ENCODE results near the gene FAM107A. TPM values are rescaled to one million over a fixed set of nuclear protein-coding genes. Genes with fewer than 3 reads are reported as not detected.

FAM107A gene, protein sequence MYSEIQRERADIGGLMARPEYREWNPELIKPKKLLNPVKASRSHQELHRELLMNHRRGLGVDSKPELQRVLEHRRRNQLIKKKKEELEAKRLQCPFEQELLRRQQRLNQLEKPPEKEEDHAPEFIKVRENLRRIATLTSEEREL
- total RNA-seq, result not detected

- DNase-seq (ENCODE audit: low spot score) (no peak), ATAC-seq (no peak)
- no peaks in the 10 kb centered on the region for H3K4me1 Mint-ChIP-seq (ENCODE audit: low read depth in 2 of 2)
- H3K9me3 Mint-ChIP-seq, result no peaks in the 10 kb centered on the region
- no peak within 1 kb of the TSS for H3K27ac Mint-ChIP-seq
- no peak within 1 kb of the TSS for H3K4me3 Mint-ChIP-seq
- H3K27me3 Mint-ChIP-seq, result peaks cover 14 to 15% of the 10 kb centered on the region in 2 donors
- H3K36me3 Mint-ChIP-seq, result no peaks in the 10 kb centered on the region
Observed at GRCh38 chr3:58577269-58577821, at the start of gene FAM107A. TSS of gene FAM107A (minus strand) at chr3:58577391. CDS start at chr3:58569860, 7,531 bp downstream.

DNA sequence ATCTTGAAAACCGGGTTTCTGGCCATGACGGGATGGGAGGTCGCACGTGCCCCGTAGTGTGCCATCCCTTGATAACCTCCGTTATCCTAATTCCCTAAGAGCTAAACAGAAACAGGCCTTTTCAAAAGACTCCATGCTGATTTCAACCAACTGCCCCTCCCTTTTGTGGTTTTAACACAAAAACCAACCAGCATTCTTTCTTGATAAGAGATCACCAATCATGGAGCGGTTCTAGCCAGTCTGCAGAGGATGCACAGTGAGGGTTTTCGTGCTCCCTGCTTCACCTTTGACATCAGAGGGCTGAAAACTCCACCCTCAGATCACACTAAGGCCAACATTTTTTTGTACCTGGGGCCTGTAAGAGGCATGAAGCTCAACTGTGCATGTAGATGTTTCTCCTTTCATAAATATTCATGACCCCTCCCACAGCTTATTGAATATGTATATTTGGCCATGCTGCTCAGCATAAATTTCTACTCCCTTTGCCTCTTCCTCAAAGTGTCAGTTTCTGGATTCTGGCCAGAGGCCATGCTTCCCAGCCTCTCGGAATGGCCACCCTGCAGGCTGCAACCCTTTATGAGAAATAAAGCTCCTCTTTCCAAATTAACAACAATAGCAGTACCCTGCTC lies 48.1 kb upstream of the FAM107A start:
- peaks cover 3 to 7% of the 10 kb centered on the region in 2 donors for H3K4me1 Mint-ChIP-seq (ENCODE audit: low read depth in 2 of 2)
- no peak overlapping the region for H3K4me3 Mint-ChIP-seq
- H3K27me3 Mint-ChIP-seq, result no peaks in the 10 kb centered on the region
- DNase-seq (ENCODE audit: low spot score), result no peak
- H3K9me3 Mint-ChIP-seq, result no peaks in the 10 kb centered on the region
- H3K36me3 Mint-ChIP-seq, result no peaks in the 10 kb centered on the region
- H3K27ac Mint-ChIP-seq, result no peak overlapping the region
- ATAC-seq, result no peak

DNA sequence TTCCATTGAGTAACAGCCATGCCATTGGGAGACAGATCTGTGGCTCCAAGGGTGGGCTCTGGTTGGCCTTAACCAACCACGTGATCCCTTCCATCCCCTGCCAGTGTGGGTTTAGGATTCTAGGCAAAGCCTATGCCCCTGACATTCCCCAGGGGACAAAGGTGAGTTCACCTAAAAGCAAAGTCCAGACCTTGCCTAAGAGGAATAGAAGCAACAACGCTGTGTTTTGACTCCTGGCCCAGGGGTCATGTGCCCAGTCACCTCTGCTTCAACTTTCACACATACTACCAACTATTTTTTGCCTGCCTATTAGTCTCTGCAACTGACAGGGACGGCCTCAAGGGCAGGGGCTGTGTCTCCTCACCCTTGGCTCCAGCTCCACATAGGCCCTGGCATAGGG lies 47.4 kb upstream of the FAM107A start:
- no peaks in the 10 kb centered on the region for H3K9me3 Mint-ChIP-seq

DNA sequence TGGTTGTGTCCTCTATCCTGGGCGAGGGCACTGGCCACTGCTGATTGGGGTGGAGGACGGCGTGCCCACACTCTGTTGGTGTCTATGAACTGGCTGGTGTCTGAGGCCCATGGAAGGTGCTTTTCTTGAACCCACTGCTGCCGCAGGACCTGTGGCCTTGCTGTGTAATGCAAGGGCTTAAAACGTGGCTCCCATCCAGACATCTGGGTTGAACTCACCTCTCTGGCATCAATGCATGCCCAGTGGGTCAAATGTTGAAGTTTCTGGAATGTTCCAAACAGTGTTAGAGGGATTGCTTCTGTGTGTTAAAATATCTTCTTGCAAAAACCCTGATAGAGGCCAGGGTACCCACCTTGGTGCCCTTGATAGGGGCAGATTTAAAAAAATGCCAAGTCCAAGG lies 46.8 kb upstream of the FAM107A start:
- Mint-ChIP-seq H3K9me3 (no peaks in the 10 kb centered on the region), H3K4me1 (ENCODE audit: low read depth in 2 of 2) (peaks cover 3 to 7% of the 10 kb centered on the region in 2 donors), H3K36me3 (no peaks in the 10 kb centered on the region), H3K27ac (no peak overlapping the region), H3K4me3 (no peak overlapping the region), H3K27me3 (no peaks in the 10 kb centered on the region)
- DNase-seq (ENCODE audit: low spot score) (no peak), ATAC-seq (no peak)

More for the DNA sequence above, 47.4 kb upstream of the FAM107A start:
- Mint-ChIP-seq H3K27ac (no peak overlapping the region), H3K4me1 (ENCODE audit: low read depth in 2 of 2) (peaks cover 3 to 7% of the 10 kb centered on the region in 2 donors), H3K4me3 (no peak overlapping the region), H3K36me3 (no peaks in the 10 kb centered on the region), H3K27me3 (no peaks in the 10 kb centered on the region)
- DNase-seq (ENCODE audit: low spot score) (no peak), ATAC-seq (no peak)

DNA sequence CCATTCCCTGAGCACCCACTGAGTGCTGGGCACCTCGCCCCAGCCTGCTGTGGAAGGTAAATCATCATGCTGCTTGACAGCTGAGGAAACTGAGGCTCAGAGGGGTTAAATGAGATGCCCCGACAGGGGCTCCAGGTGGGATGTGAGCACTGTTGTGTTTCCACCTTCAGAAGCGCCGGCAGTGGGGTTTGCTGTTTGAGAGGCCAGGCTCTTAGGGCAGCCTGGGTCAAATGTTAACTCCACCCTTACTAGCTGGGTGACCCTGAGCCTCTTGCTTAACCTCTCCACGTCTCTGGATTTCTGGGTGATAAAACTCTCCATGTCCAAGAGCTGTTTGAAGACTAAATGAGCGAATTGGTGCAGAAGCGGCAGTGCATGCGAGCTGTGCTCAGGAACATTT lies 46.3 kb upstream of the FAM107A start:
- H3K27ac Mint-ChIP-seq, result no peak overlapping the region
- ATAC-seq (no peak), DNase-seq (ENCODE audit: low spot score) (no peak)
- H3K27me3 Mint-ChIP-seq, result no peaks in the 10 kb centered on the region
- H3K36me3 Mint-ChIP-seq, result no peaks in the 10 kb centered on the region
- H3K4me1 Mint-ChIP-seq (ENCODE audit: low read depth in 2 of 2), result peaks cover 3 to 7% of the 10 kb centered on the region in 2 donors
- H3K9me3 Mint-ChIP-seq, result no peaks in the 10 kb centered on the region
- H3K4me3 Mint-ChIP-seq, result no peak overlapping the region

GRCh38 chr3:58622892-58623291 lies 45.7 kb upstream of the FAM107A start:
- Mint-ChIP-seq H3K4me3 (no peak overlapping the region), H3K27me3 (no peaks in the 10 kb centered on the region), H3K9me3 (no peaks in the 10 kb centered on the region), H3K4me1 (ENCODE audit: low read depth in 2 of 2) (peaks cover 3 to 7% of the 10 kb centered on the region in 2 donors), H3K27ac (no peak overlapping the region), H3K36me3 (no peaks in the 10 kb centered on the region)
- no peak for ATAC-seq
- no peak for DNase-seq (ENCODE audit: low spot score)

DNA sequence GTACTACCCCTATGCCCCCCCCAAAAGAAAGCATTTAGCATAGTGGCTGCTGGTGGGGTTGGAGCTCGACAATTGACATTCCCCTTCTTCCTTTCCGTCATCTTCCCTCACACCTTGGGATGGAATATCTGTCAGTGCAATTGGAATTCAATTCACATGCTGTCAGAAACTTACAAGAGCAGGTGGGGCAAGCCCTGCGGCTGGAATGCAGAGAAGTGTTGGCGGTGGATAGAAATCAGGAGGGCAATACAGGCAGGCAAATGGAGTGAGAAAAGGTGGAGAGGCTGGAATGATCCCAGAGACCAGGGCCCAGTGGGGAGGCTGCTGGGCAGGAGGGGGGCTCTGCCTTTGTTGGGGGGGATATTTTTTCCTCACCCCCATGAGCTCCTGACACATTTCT lies 45.2 kb upstream of the FAM107A start:
- Mint-ChIP-seq H3K4me1 (ENCODE audit: low read depth in 2 of 2) (peaks cover 3 to 7% of the 10 kb centered on the region in 2 donors), H3K27me3 (no peaks in the 10 kb centered on the region), H3K9me3 (no peaks in the 10 kb centered on the region), H3K36me3 (no peaks in the 10 kb centered on the region), H3K4me3 (no peak overlapping the region), H3K27ac (no peak overlapping the region)
- no peak for DNase-seq (ENCODE audit: low spot score)
- no peak for ATAC-seq

DNA sequence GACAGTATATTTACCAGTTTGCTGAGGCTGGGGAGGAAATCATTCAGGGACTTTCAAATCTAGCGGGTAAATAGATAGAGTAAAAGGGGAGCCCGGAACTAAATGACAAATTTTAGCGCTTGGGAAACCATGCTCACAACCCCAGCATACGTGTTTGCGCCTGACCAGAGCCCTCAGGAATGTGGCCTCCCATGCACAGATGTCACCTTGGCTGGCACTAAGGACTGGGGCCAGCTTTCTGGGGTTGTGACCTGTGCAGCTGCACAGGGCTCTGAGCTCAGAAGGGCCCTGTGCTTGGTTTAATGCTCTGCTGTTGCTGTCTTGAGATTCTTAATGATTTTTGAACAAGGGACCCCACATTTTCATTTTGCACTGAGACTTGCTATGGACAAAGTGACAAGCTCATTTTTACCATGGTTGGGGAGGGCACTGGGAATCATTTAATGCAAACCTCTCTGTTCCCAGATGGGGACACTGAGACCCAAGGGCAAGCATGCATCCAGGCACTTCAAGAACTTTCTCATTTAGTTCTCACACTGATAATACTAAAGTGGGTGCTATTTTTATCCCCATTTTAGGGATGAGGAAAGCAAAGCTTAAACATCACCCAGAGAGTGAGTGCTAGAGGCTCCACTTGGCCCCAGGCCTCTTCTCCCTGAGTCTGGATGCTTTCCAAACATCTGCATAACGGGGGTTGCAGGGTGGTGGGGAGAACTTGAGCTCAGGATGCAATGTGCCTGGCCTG lies 44.1 kb upstream of the FAM107A start:
- Mint-ChIP-seq H3K9me3 (no peaks in the 10 kb centered on the region), H3K27me3 (no peaks in the 10 kb centered on the region), H3K27ac (no peak overlapping the region), H3K4me1 (ENCODE audit: low read depth in 2 of 2) (peaks cover 3 to 7% of the 10 kb centered on the region in 2 donors), H3K36me3 (no peaks in the 10 kb centered on the region), H3K4me3 (no peak overlapping the region)
- DNase-seq (ENCODE audit: low spot score) (no peak), ATAC-seq (no peak)

DNA sequence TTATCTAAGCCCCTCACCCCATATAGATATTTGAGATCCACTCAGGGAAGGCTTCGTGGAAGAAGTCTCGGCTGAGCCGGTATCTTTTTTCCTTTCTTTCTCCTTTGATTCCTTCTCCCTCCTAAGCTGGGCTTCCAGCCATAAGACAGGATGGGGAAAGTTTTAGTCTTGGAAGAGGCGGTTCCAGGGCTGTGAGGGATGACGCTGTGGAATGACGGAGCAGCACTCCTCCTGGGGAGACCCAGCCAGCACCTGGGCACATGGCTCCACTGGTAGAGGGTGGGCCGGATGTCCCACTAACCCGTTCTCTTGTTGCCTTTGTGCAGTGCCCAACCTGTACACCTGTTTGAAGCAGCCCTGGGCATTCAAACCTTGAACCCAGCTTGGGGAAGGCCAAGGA lies 43.2 kb upstream of the FAM107A start:
- H3K36me3 Mint-ChIP-seq, result no peaks in the 10 kb centered on the region

GRCh38 chr3:58617338-58617761 lies 40.2 kb upstream of the FAM107A start:
- Mint-ChIP-seq H3K9me3 (no peaks in the 10 kb centered on the region), H3K4me3 (no peak overlapping the region)
- DNase-seq (ENCODE audit: low spot score), result no peak

More for the DNA sequence above, 43.2 kb upstream of the FAM107A start:
- H3K27me3 Mint-ChIP-seq, result peaks cover 0 to under 1% of the 10 kb centered on the region in 2 donors
- DNase-seq (ENCODE audit: low spot score) (no peak), ATAC-seq (no peak)
- no peaks in the 10 kb centered on the region for H3K9me3 Mint-ChIP-seq
- no peak overlapping the region for H3K27ac Mint-ChIP-seq
- no peak overlapping the region for H3K4me3 Mint-ChIP-seq
- H3K4me1 Mint-ChIP-seq (ENCODE audit: low read depth in 2 of 2), result peaks cover 3 to 4% of the 10 kb centered on the region in 2 donors

GRCh38 chr3:58613236-58614132 lies 36.3 kb upstream of the FAM107A start:
- H3K27me3 Mint-ChIP-seq, result peaks cover 0 to 11% of the 10 kb centered on the region in 2 donors
- H3K4me1 Mint-ChIP-seq (ENCODE audit: low read depth in 2 of 2), result peaks cover 0 to 3% of the 10 kb centered on the region in 2 donors
- ATAC-seq (peak; percentile 17 to 46), DNase-seq (ENCODE audit: low spot score) (no peak)
- H3K27ac Mint-ChIP-seq, result no peak overlapping the region
- no peaks in the 10 kb centered on the region for H3K9me3 Mint-ChIP-seq
- H3K4me3 Mint-ChIP-seq, result no peak overlapping the region
- no peaks in the 10 kb centered on the region for H3K36me3 Mint-ChIP-seq

More at GRCh38 chr3:58617338-58617761, 40.2 kb upstream of the FAM107A start:
- ATAC-seq, result no peak
- H3K27ac Mint-ChIP-seq, result no peak overlapping the region
- peaks cover 0 to 2% of the 10 kb centered on the region in 2 donors for H3K27me3 Mint-ChIP-seq
- no peaks in the 10 kb centered on the region for H3K36me3 Mint-ChIP-seq
- no peaks in the 10 kb centered on the region for H3K4me1 Mint-ChIP-seq (ENCODE audit: low read depth in 2 of 2)

- H3K4me1 Mint-ChIP-seq (ENCODE audit: low read depth in 2 of 2), result peaks cover 4 to 6% of the 10 kb centered on the region in 2 donors
- no peaks in the 10 kb centered on the region for H3K36me3 Mint-ChIP-seq
- no peak for ATAC-seq
- H3K9me3 Mint-ChIP-seq, result no peaks in the 10 kb centered on the region
- H3K27ac Mint-ChIP-seq, result no peak overlapping the region
- no peak overlapping the region for H3K4me3 Mint-ChIP-seq
- DNase-seq (ENCODE audit: low spot score), result no peak
- peaks cover 0 to 11% of the 10 kb centered on the region in 2 donors for H3K27me3 Mint-ChIP-seq
Observed at GRCh38 chr3:58612830-58613229, 35.6 kb upstream of the FAM107A start.

GRCh38 chr3:58609990-58610389 lies 32.8 kb upstream of the FAM107A start:
- Mint-ChIP-seq H3K9me3 (no peaks in the 10 kb centered on the region), H3K36me3 (no peaks in the 10 kb centered on the region), H3K4me3 (no peak overlapping the region), H3K27ac (no peak overlapping the region), H3K4me1 (ENCODE audit: low read depth in 2 of 2) (peaks cover 6 to 7% of the 10 kb centered on the region in 2 donors), H3K27me3 (peaks cover 12 to 16% of the 10 kb centered on the region in 2 donors)
- ATAC-seq (peak in 1 of 2 donors; percentile 62), DNase-seq (ENCODE audit: low spot score) (no peak)
